GM12891 (cell line): Measurements from ENCODE around the gene OR2W3. TPM values are rescaled to one million over a fixed set of nuclear protein-coding genes. Genes with fewer than 3 reads are reported as not detected.

Experiments used
- DNase-seq: peaks from one replicate; pipeline ENCODE4 v3.0.0; 2011; ENCODE audit warnings: low spot score; ENCODE audit not compliant: insufficient read length
- FAIRE-seq: peaks from 2 replicates; lab custom pipeline; 2011; peaks lifted over from hg19 to GRCh38; lab: Jason Lieb, UNC
- PAX5 ChIP-seq: IDR thresholded peaks from 2 replicates; pipeline ENCODE4 v1.6.1; 2011; ENCODE audit warnings: low read length, moderate library complexity, mild to moderate bottlenecking; ENCODE audit not compliant: insufficient read depth, severe bottlenecking
- POLR2A ChIP-seq: IDR thresholded peaks from 2 replicates; pipeline ENCODE4 v1.6.1; 2011; ENCODE audit warnings: low read depth, low read length, control low read depth
- POLR2AphosphoS5 ChIP-seq: IDR thresholded peaks from 2 replicates; pipeline ENCODE4 v1.6.1; 2011; ENCODE audit warnings: low read depth, low read length, control low read depth
- POU2F2 ChIP-seq: IDR thresholded peaks from 2 replicates; pipeline ENCODE4 v1.6.1; 2011; ENCODE audit warnings: low read depth, mild to moderate bottlenecking, control low read depth, low read length, moderate library complexity
- SPI1 ChIP-seq: IDR thresholded peaks from 2 replicates; pipeline ENCODE4 v1.6.1; 2011; ENCODE audit warnings: low read depth, low read length, control low read depth
- TAF1 ChIP-seq: IDR thresholded peaks from 2 replicates; pipeline ENCODE4 v1.6.1; 2011; ENCODE audit warnings: low read depth, low read length, control low read depth
- polyA plus RNA-seq: library from polyadenylated mRNA; unstranded; fragments of >200 nt; gene quantifications from one replicate; pipeline ENCODE4 v1.2.1, GENCODE V29; 2012; ENCODE audit warnings: low read depth, missing spikeins, inconsistent platforms; ENCODE audit not compliant: missing spikeins

The OR2W3 gene
- polyA plus RNA-seq, result not detected

- FAIRE-seq, result no peak
- no peak for DNase-seq
- no peak for TF ChIP-seq POLR2A
- no peak for TF ChIP-seq PAX5
- no peak for TF ChIP-seq POU2F2
- no peak for TF ChIP-seq SPI1
- TF ChIP-seq TAF1, result no peak
- no peak for TF ChIP-seq POLR2AphosphoS5
These were observed at the start of gene OR2W3 for GRCh38 chr1:247895163-247895637. TSS of gene OR2W3 (plus strand) at chr1:247895587. CDS start at chr1:247895587, 0 bp downstream.

- no peak for DNase-seq
- TF ChIP-seq TAF1 (no peak), POLR2A (no peak), PAX5 (no peak), POU2F2 (no peak), SPI1 (no peak), POLR2AphosphoS5 (no peak)
- no peak for FAIRE-seq
These were observed 49.7 kb upstream of the OR2W3 start for GRCh38 chr1:247845693-247846017.

DNA sequence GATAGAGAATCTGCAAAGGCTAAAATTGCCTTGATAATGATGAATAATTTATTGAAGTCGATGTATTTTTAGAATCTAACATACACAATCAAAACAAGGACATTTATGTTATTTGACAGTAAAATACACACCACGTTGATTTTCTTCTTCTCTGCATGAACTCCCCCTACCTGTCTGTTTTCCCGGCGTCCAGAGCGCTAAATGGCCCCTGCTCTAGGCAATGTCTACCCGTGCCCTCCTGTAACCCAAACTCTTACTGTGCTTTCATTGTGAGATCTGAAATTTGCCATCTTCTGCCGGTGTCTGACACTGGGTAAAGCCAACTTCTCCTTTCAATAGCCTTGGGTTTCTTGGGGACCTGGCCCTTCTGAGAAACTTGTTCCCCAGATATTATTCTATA, 47.0 kb upstream of the OR2W3 start:
- TF ChIP-seq POLR2A (no peak), POLR2AphosphoS5 (no peak), PAX5 (no peak), TAF1 (no peak), POU2F2 (no peak), SPI1 (no peak)
- DNase-seq (no peak), FAIRE-seq (no peak)

DNA sequence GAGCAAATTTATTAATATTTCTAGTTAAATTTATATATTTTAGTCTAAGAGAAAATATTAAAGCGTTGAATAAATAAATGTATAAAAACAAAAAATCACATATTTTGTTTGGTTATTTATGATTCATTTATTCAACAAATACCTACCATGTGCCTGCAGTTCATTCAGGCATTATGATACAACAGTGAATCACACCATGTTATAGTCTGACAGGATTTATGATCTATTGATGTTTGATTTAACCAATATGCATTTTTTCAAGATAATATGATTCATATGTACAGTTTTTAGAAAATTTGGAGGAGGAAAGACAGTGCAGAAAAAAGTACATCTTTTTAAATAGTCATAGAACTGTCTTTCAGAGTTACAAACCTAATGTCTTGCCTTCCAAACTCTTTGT, 45.8 kb upstream of the OR2W3 start:
- DNase-seq, result no peak
- TF ChIP-seq POLR2AphosphoS5 (no peak), SPI1 (no peak), PAX5 (no peak), POLR2A (no peak), TAF1 (no peak), POU2F2 (no peak)
- FAIRE-seq, result no peak

- FAIRE-seq, result no peak
- TF ChIP-seq POLR2A, result no peak
- TF ChIP-seq TAF1, result no peak
- TF ChIP-seq PAX5, result no peak
- TF ChIP-seq SPI1, result no peak
- no peak for TF ChIP-seq POU2F2
- TF ChIP-seq POLR2AphosphoS5, result no peak
- no peak for DNase-seq
These were observed 40.4 kb upstream of the OR2W3 start for GRCh38 chr1:247854899-247855545.

GRCh38 chr1:247855911-247856310, 39.5 kb upstream of the OR2W3 start:
- no peak for FAIRE-seq
- no peak for TF ChIP-seq POLR2AphosphoS5
- TF ChIP-seq SPI1, result no peak
- no peak for TF ChIP-seq POU2F2
- TF ChIP-seq PAX5, result no peak
- TF ChIP-seq TAF1, result no peak
- TF ChIP-seq POLR2A, result no peak
- no peak for DNase-seq

- DNase-seq (peak; percentile 30), FAIRE-seq (no peak)
- no peak for TF ChIP-seq POLR2A
- no peak for TF ChIP-seq POU2F2
- TF ChIP-seq PAX5, result no peak
These were observed 38.1 kb upstream of the OR2W3 start, which contains the start of gene TRIM58 for GRCh38 chr1:247857069-247857984. TSS of gene TRIM58 (plus strand) at chr1:247857187. CDS start at chr1:247857247, 60 bp downstream.

DNA sequence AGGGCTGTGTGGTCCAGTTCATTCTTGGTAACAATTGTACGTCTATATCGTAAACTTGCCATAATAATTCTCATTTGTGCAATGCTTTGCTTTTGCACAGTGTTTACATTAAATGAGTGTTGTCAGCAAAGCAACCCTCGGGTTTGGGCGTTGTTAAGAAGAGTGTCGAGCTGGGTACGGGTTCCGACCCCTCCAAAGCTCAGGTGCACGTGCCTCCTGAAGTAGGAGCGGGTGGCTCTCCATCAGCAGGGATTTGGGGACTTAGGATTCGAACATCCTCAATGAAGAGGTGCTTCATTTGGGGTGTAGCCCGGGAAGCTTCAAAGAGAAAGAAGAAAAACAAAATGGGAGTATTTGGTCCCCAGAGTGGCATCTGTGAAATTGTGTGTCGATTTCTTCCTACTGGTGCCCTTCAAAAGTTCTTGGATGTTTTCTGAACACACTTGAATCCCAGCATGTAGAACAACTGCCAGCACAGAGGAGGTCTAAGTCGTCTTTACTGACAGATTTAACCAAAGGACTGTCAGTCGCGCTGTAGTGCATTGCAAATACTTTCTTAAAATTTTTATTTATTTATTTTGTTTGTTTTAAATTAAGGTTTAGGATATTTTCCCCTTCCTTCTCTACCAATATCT, 37.3 kb upstream of the OR2W3 start:
- FAIRE-seq (no peak), DNase-seq (no peak)
- TF ChIP-seq SPI1 (no peak), POLR2A (no peak), POLR2AphosphoS5 (no peak), TAF1 (no peak), PAX5 (no peak), POU2F2 (no peak)

DNA sequence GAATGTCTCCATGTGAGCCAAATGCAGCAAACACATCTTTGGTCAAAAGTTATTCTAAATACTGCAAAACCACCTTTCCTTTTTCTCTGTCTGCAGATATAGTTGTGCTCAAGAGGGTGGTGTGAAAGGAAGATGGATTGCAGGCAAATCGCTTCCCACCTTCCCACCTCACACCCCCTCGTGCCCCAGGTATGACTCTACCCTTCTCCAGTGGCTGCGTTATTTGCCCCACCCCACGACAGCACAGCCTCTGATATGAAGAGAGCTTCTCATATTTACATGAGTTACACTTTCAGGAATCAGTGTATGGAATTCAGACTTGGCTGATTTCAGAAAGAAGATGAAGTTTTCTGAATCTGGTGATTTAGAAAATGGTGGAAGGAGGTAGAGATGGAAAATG, 32.6 kb upstream of the OR2W3 start:
- DNase-seq, result no peak
- no peak for FAIRE-seq
- TF ChIP-seq TAF1 (no peak), POU2F2 (no peak), POLR2A (no peak), SPI1 (no peak), POLR2AphosphoS5 (no peak), PAX5 (no peak)
